ENCODE results near the gene FGFR2.
A peak's percentile ranks its signal among the peaks of the same experiment; 100 is the strongest.

FGFR2 gene

GRCh38 chr10:121531830-121532178 lies 66.4 kb downstream of the FGFR2 start:
- no peak for TF ChIP-seq TCF12 (IDR thresholded peaks at IDR 0.05; ENCODE audit: low read depth)
- TF ChIP-seq CEBPB (IDR thresholded peaks at IDR 0.05), result peak; percentile 75

GRCh38 chr10:121531076-121531829 lies 67.0 kb downstream of the FGFR2 start:
- TF ChIP-seq REST (IDR thresholded peaks at IDR 0.05; ENCODE audit: low read depth) (no peak), CREB1 (IDR thresholded peaks at IDR 0.05; ENCODE audit: low read depth) (no peak), TCF12 (IDR thresholded peaks at IDR 0.05; ENCODE audit: low read depth) (no peak), RAD21 (IDR thresholded peaks at IDR 0.05; ENCODE audit: low read depth) (no peak), NFIC (IDR thresholded peaks at IDR 0.05) (no peak), MAX (IDR thresholded peaks at IDR 0.05) (no peak), EP300 (IDR thresholded peaks at IDR 0.05; ENCODE audit: borderline replicate concordance) (no peak), CEBPB (IDR thresholded peaks at IDR 0.05) (no peak), USF1 (IDR thresholded peaks at IDR 0.05) (no peak), TEAD4 (IDR thresholded peaks at IDR 0.05) (no peak), TAF1 (IDR thresholded peaks at IDR 0.05; ENCODE audit: low read depth) (no peak), EGR1 (IDR thresholded peaks at IDR 0.05) (no peak), YY1 (IDR thresholded peaks at IDR 0.05; ENCODE audit: low read depth) (no peak), ZBTB7A (IDR thresholded peaks at IDR 0.05; ENCODE audit: low read depth) (no peak), FOXM1 (IDR thresholded peaks at IDR 0.05; ENCODE audit: borderline replicate concordance, low read depth) (no peak)

GRCh38 chr10:121530481-121531075 lies 67.7 kb downstream of the FGFR2 start:
- TF ChIP-seq TCF12 (IDR thresholded peaks at IDR 0.05; ENCODE audit: low read depth) (no peak), CEBPB (IDR thresholded peaks at IDR 0.05) (no peak), REST (IDR thresholded peaks at IDR 0.05; ENCODE audit: low read depth) (no peak), MAX (IDR thresholded peaks at IDR 0.05) (no peak), YY1 (IDR thresholded peaks at IDR 0.05; ENCODE audit: low read depth) (no peak), TAF1 (IDR thresholded peaks at IDR 0.05; ENCODE audit: low read depth) (no peak), USF1 (IDR thresholded peaks at IDR 0.05) (no peak), ZBTB7A (IDR thresholded peaks at IDR 0.05; ENCODE audit: low read depth) (no peak), RAD21 (IDR thresholded peaks at IDR 0.05; ENCODE audit: low read depth) (no peak), FOXM1 (IDR thresholded peaks at IDR 0.05; ENCODE audit: borderline replicate concordance, low read depth) (no peak), TEAD4 (IDR thresholded peaks at IDR 0.05) (no peak), CREB1 (IDR thresholded peaks at IDR 0.05; ENCODE audit: low read depth) (no peak), NFIC (IDR thresholded peaks at IDR 0.05) (no peak), EP300 (IDR thresholded peaks at IDR 0.05; ENCODE audit: borderline replicate concordance) (no peak), EGR1 (IDR thresholded peaks at IDR 0.05) (no peak)

- TF ChIP-seq RAD21 (IDR thresholded peaks at IDR 0.05; ENCODE audit: low read depth), result peak; percentile 16; the same call in 1 of the 2 replicates
- TF ChIP-seq EGR1 (IDR thresholded peaks at IDR 0.05), result no peak
- TF ChIP-seq YY1 (IDR thresholded peaks at IDR 0.05; ENCODE audit: low read depth), result no peak
- peak; percentile 96 for TF ChIP-seq TEAD4 (IDR thresholded peaks at IDR 0.05)
- TF ChIP-seq REST (IDR thresholded peaks at IDR 0.05; ENCODE audit: low read depth), result no peak
- TF ChIP-seq FOXM1 (IDR thresholded peaks at IDR 0.05; ENCODE audit: borderline replicate concordance, low read depth), result peak; percentile 55; the same call in 1 of the 2 replicates
- no peak for TF ChIP-seq TAF1 (IDR thresholded peaks at IDR 0.05; ENCODE audit: low read depth)
- peak; percentile 86 for TF ChIP-seq EP300 (IDR thresholded peaks at IDR 0.05; ENCODE audit: borderline replicate concordance)
- TF ChIP-seq MAX (IDR thresholded peaks at IDR 0.05), result peak; percentile 66
- peak; percentile 41; the same call in 1 of the 2 replicates for TF ChIP-seq CEBPB (IDR thresholded peaks at IDR 0.05)
- peak; percentile 57 for TF ChIP-seq NFIC (IDR thresholded peaks at IDR 0.05)
- peak; percentile 57 for TF ChIP-seq CREB1 (IDR thresholded peaks at IDR 0.05; ENCODE audit: low read depth)
- TF ChIP-seq USF1 (IDR thresholded peaks at IDR 0.05), result no peak
- TF ChIP-seq ZBTB7A (IDR thresholded peaks at IDR 0.05; ENCODE audit: low read depth), result no peak
- peak; percentile 95 for TF ChIP-seq TCF12 (IDR thresholded peaks at IDR 0.05; ENCODE audit: low read depth)
These were observed 70.6 kb downstream of the FGFR2 start for GRCh38 chr10:121527690-121528089.

All from Ishikawa (cell line).